Measurements from ENCODE around the gene ALK.

ALK gene

GRCh38 chr2:29902356-29902755 is 19.0 kb downstream of the ALK start:
- DNase-seq (ENCODE audit: low read depth in 2 of 2) = no peak

GRCh38 chr2:29900971-29901633 is 20.3 kb downstream of the ALK start:
- no peak for DNase-seq (ENCODE audit: low read depth in 2 of 2)

- no peak for DNase-seq (ENCODE audit: low read depth in 2 of 2)
These were observed 22.4 kb downstream of the ALK start for GRCh38 chr2:29898999-29899398.

- DNase-seq (ENCODE audit: low read depth in 2 of 2) = no peak
These were observed 26.4 kb downstream of the ALK start for GRCh38 chr2:29894822-29895614.

DNA sequence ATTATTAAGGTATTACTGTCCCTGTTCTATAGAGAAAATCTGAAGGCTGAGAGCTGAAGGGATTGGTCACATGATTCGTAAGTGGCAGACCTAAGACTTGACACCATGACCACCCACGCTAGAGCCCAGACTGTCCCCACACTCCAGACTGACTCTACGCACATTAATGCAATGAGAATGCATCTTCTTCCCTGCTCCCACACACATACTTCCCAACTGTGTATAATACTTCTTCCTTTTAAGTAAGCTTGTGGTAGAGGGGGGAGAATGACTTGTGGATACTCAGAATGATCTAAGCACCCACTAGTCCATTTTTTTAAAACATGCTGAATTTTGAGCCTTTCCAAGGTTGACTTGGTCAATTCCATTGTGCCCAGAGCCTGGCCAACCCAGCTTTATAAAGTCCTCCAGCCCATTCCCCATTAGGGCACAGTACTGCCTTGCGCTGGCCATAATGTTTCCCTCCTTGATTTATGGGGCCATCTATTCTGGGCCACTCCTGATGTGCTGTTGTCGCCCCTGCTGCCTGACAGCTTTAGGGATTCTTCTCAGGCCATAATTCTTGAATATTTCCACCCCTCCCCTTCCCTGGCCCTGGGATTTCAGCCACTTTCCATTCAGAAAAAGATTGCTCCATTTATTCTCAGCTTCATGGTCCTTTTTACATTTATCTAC is 28.7 kb downstream of the ALK start:
- no peak for DNase-seq (ENCODE audit: low read depth in 2 of 2)

DNA sequence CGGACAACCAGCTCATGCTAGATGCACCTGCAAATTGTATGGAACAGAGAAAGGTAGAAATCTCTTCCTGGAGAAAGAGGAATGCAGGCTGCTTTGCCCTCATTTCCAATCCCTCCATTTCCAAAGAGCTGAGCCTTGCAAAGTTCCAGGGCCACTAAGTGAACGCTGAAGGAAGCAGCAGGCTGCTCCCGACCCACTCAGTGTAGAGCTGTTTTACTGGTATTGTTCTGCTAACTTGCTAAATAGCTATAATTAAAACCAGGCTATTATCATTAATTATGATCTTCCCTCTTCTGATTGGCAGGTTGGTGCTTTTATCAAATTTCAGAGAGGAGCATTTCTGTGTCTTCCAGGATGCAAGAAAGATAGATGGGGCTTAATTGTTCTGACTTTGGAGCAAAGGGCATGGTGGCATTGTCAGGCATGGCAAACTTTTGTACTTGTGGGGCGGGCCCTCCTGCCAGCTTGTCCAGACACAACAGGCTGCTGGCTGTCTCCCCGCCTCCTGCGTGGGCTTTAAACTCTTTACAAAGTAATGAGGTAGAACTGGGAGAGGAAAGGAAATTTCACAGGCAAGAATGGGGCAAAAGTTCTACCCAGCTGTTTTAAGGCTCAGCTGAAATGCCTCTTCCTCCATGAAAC is 40.2 kb downstream of the ALK start:
- no peak for DNase-seq (ENCODE audit: low read depth in 2 of 2)

DNA sequence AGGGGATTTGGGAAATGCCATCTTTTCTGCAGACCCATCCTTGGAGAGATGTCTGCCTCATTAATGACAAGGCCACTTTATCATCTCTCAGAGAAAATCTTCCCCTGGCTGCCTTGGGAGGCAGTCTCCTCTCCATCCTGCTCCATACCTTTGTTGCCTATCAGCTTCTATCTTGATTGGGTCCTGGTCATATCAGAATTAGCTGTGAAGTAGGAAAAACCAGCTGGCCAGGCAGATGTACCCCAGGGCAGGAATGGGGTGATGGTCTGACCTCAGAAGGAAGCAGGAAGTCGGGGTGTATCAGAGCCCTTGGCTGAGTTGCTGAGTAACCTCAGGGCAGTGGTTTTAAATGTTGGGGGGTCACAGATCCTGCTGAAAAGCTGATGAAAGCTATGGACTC is 41.3 kb downstream of the ALK start:
- no peak for DNase-seq (ENCODE audit: low read depth in 2 of 2)

- no peak for DNase-seq (ENCODE audit: low read depth in 2 of 2)
These were observed 41.9 kb downstream of the ALK start for GRCh38 chr2:29879456-29879855.

GRCh38 chr2:29878898-29879297 is 42.5 kb downstream of the ALK start:
- no peak for DNase-seq (ENCODE audit: low read depth in 2 of 2)

DNA sequence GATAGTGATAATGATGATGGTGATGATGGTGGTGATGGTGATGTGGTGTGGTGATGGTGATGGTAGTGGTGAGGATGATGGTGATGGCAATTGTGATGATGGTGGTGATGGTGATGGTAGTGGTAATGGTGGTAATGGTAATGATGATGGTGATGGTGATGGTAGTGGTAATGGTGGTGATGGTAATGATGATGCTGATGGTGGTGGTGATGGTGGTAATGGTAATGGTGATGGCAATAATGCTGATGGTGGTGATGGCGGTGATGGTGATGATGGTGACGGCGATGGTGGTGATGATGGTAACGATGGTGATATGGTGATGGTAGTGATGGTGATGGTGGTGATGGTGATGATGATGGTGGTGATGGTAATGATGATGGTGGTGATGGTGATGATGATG is 45.0 kb downstream of the ALK start:
- DNase-seq (ENCODE audit: low read depth in 2 of 2) = no peak

DNA sequence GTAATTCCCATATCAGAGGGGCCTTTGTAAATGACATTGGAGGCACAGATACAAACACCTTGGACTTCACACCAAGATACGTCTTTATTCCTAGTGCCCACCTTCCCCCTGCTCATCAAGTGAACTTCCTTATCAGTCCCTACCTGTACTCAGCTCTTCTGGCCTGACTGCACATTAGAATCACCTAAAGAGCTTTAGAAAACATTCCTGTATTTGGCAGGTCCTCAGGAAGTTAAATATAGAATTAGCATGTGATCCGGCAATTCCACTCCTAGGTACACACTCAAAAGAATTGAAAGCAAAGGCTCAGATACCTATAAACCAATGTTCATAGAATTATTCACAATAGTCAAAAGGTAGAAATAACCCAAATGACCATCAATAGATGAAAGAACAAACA is 46.6 kb downstream of the ALK start:
- no peak for DNase-seq (ENCODE audit: low read depth in 2 of 2)

GRCh38 chr2:29872870-29873269 is 48.5 kb downstream of the ALK start:
- no peak for DNase-seq (ENCODE audit: low read depth in 2 of 2)

DNA sequence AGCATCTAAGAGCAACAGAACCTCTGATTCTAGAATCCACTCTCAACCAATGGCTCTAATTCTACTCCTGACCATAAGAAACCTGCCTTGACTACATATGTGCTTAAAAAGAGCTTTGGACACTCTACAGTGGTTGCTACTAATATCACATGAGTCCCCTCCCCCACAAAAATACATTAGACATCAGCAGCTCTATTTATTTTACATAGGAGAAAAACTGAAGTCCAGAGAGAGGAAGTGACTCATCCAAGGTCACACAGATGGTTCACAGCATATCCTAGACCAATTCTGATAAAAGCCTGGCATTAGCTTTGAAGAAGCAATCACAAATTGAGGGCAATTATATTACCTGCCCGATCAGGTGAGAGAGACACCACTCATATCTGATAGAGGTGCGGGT is 49.8 kb downstream of the ALK start:
- no peak for DNase-seq (ENCODE audit: low read depth in 2 of 2)

DNA sequence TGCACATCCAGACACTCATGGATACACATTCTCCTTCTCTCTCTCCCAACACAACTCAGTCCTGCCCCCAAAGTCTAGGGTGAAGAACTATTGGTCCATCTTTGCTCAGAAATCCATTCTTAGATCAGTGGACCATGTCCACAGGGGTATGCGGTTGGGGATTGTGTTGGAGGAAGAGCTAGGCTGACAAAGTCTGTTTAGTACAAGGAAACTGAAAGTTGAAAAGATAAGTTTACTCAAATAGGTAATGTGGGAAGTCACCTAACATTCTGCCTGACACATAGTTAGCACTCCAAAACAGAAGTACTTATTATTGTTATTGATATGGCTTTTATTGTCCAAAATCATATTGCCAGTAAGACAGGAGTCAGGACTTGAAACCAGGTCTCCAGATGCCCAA is 55.9 kb downstream of the ALK start:
- no peak for DNase-seq (ENCODE audit: low read depth in 2 of 2)

GRCh38 chr2:29864988-29865387 is 56.4 kb downstream of the ALK start:
- no peak for DNase-seq (ENCODE audit: low read depth in 2 of 2)

- no peak for DNase-seq (ENCODE audit: low read depth in 2 of 2)
These were observed 65.3 kb downstream of the ALK start for GRCh38 chr2:29855924-29856639.

DNA sequence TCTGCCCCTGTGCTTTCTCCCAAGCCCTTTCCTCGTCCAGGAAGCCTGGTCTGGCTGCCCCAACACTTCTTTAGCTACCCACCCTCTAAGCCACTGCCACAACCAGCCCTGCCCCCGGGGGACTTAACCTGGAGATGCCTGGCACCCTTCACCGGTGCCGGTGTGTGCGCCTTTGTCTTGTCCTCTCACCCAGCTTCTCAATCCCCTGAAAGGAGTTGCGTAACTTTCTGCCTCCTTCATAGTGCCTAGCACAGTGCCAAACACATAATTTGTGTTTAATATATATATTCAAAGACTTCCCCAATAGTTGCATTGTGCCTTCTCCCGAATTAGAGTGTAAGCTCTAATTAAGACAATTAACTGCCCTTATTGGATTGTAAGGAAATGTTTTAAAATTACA is 70.6 kb downstream of the ALK start:
- no peak for DNase-seq (ENCODE audit: low read depth in 2 of 2)

DNA sequence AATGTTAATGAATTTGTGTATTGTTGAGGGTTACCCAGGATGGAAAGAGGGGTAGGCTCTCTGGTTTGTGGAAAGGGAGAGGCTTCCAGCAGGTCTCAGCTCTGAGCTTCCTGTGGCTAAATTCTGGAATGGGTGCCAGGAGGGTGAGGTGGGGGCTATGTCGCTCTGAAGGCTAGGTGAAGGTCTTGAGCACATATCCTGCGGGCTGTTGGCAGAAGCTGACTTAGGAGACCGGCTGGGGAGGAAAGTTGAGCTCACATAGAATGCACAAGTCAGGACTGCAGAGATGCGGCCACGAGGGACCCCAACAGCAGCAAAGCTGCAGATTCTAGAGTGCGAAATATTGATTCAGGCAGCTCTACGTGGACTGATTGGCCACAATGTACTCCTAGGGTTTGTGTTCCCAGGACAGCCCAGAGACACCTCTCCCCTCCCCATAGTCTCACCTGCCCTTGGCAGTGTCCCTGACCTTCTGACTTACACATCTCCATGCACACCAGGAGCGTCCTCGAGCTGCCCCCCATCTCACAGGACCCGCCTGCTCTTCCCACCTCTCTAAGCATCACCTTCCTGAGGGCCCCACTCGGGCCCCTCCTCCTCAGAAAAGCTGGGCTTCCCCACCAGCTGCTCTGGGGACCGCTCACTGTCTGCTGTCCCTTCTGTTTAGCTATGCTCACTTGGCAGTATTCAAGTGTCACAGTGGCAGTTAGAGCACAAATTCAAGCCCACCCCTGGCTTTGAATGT is 72.6 kb downstream of the ALK start:
- no peak for DNase-seq (ENCODE audit: low read depth in 2 of 2)

DNA sequence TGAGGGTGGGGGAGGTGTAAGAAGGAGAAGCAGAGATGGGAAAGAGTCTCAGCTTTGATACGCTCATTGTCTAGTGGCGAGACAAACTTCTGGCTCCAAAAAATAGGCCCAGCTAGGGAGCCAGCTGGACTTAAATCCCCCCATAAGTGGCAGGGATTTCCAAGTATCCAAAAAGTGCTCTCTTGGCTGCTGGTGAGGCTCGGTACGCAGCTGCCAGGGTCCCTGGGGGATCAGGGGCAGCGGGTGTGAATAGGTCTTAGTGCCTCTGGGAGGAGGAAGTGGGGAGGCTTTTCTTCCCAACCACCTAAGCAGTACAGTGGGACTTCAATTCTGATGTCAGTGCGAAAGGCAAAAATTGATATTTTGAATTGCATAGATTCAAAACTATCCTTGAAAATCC is 73.5 kb downstream of the ALK start:
- DNase-seq (ENCODE audit: low read depth in 2 of 2) = no peak

GRCh38 chr2:29844713-29845326 is 76.6 kb downstream of the ALK start:
- no peak for DNase-seq (ENCODE audit: low read depth in 2 of 2)

All from stimulated activated CD4-positive, alpha-beta T cell treated with anti-CD3 and anti-CD28 coated beads, Interleukin-12 subunit alpha, Interleukin-12 subunit beta, amount 100 ng/mL, for 24 hours (primary cell).